Body of pancreas (tissue), 4 donors: Measurements from ENCODE around the gene CKAP4.

ENCODE experiments used
- CTCF ChIP-seq, 7 experiments: fragments of 450-650 bp in 4 of 7; fragments of 200-600 bp in 3 of 7; sonication (generic) in 3 of 7; IDR thresholded peaks; one replicate each; pipeline ENCODE4 v1.5.1; 2016 to 2019; ENCODE audit warnings: antibody characterized with exemption in 7 of 7
- POLR2A ChIP-seq, 3 donors: fragments of 450-650 bp; IDR thresholded peaks; one replicate each; pipeline ENCODE4 v1.6.1; 2016; ENCODE audit warnings: antibody characterized with exemption in 3 of 3, mild to moderate bottlenecking in 2 of 3

- peak in 2 of 3 donors; percentile 47 for TF ChIP-seq POLR2A (IDR thresholded peaks at IDR 0.05)
- peak in 4 of 7 experiments; percentile 21 to 40 (median 28) for TF ChIP-seq CTCF (IDR thresholded peaks at IDR 0.05)
Observed at GRCh38 chr12:106246891-106247673, 738 bp downstream of the CKAP4 start.
